Measurements from ENCODE around the gene AACS. TPM values are rescaled to one million over a fixed set of nuclear protein-coding genes. Genes with fewer than 3 reads are reported as not detected.

AACS gene
- total and polyA plus RNA-seq, 2 of the 13 experiments (the other 11 are each of a cell fraction or from before 2014, with no cell fraction given), result 23.3 to 28.8 TPM

GRCh38 chr12:125104982-125105381 lies 39.7 kb downstream of the AACS start (continued):
- TF ChIP-seq, protein P1, sequence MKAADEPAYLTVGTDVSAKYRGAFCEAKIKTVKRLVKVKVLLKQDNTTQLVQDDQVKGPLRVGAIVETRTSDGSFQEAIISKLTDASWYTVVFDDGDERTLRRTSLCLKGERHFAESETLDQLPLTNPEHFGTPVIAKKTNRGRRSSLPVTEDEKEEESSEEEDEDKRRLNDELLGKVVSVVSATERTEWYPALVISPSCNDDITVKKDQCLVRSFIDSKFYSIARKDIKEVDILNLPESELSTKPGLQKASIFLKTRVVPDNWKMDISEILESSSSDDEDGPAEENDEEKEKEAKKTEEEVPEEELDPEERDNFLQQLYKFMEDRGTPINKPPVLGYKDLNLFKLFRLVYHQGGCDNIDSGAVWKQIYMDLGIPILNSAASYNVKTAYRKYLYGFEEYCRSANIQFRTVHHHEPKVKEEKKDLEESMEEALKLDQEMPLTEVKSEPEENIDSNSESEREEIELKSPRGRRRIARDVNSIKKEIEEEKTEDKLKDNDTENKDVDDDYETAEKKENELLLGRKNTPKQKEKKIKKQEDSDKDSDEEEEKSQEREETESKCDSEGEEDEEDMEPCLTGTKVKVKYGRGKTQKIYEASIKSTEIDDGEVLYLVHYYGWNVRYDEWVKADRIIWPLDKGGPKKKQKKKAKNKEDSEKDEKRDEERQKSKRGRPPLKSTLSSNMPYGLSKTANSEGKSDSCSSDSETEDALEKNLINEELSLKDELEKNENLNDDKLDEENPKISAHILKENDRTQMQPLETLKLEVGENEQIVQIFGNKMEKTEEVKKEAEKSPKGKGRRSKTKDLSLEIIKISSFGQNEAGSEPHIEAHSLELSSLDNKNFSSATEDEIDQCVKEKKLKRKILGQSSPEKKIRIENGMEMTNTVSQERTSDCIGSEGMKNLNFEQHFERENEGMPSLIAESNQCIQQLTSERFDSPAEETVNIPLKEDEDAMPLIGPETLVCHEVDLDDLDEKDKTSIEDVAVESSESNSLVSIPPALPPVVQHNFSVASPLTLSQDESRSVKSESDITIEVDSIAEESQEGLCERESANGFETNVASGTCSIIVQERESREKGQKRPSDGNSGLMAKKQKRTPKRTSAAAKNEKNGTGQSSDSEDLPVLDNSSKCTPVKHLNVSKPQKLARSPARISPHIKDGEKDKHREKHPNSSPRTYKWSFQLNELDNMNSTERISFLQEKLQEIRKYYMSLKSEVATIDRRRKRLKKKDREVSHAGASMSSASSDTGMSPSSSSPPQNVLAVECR (CRISPR knock-in tag; IDR thresholded peaks at IDR 0.05; ENCODE audit: borderline replicate concordance), result no peak
- TF ChIP-seq KAT2B (IDR thresholded peaks at IDR 0.05; ENCODE audit: borderline replicate concordance, low read depth, low read length) (no peak), KIAA2018 (CRISPR knock-in tag; IDR thresholded peaks at IDR 0.05; ENCODE audit: borderline replicate concordance) (no peak), RNF2 (conservative IDR thresholded peaks at IDR 0.05; ENCODE audit: low read depth) (no peak), ZNF3 (CRISPR knock-in tag; IDR thresholded peaks at IDR 0.05) (no peak)
